H1 (cell line): Measurements from ENCODE around the gene SLC8A3. TPM values are rescaled to one million over a fixed set of nuclear protein-coding genes. Genes with fewer than 3 reads are reported as not detected.

Experiments
- CTCF ChIA-PET: fragments of 300-600 bp; sonication (Branson Sonifier 250); formaldehyde crosslinking; loops from one replicate; lab custom pipeline; 2021; ENCODE audit not compliant: partially characterized antibody; lab: Charles Lee
- POLR2A ChIA-PET: fragments of 300-600 bp; sonication (Branson Sonifier 250); formaldehyde crosslinking; loops from one replicate; lab custom pipeline; 2021; ENCODE audit warnings: inconsistent platforms; ENCODE audit not compliant: partially characterized antibody; lab: Charles Lee
- DNase-seq, 2 experiments: peaks; one replicate each; pipeline versions ENCODE4 v3.0.0 to v3.0.0-alpha.2; 2010 to 2022; ENCODE audit warnings: low spot score in 2 of 2, low read depth in 1 of 2, mixed read lengths in 1 of 2
- FAIRE-seq: peaks from 2 replicates; lab custom pipeline; 2011; peaks lifted over from hg19 to GRCh38; lab: Jason Lieb, UNC
- H2AFZ ChIP-seq: 2 replicates; pipeline ENCODE4 v1.8.1; 2012; ENCODE audit warnings: low read length, inconsistent platforms
- H2AK5ac ChIP-seq: 2 replicates; pipeline ENCODE4 v1.6.1; 2013; ENCODE audit warnings: low read depth, low read length
- H2BK120ac ChIP-seq: replicated peaks from 2 replicates; pipeline ENCODE3; 2013; ENCODE audit warnings: low read depth, low read length, inconsistent platforms
- H2BK12ac ChIP-seq: 2 replicates; pipeline ENCODE4 v1.6.1; 2013; ENCODE audit warnings: low read depth, low read length
- H2BK15ac ChIP-seq: 2 replicates; pipeline ENCODE4 v1.6.1; 2013; ENCODE audit warnings: low read length
- H2BK20ac ChIP-seq: 2 replicates; pipeline ENCODE4 v1.6.1; 2013; ENCODE audit warnings: low read length
- H2BK5ac ChIP-seq: 2 replicates; pipeline ENCODE4 v1.6.1; 2013; ENCODE audit warnings: low read depth, low read length
- H3K14ac ChIP-seq: 2 replicates; pipeline ENCODE4 v1.6.1; 2013; ENCODE audit warnings: inconsistent platforms; ENCODE audit not compliant: insufficient read length
- H3K18ac ChIP-seq: 2 replicates; pipeline ENCODE4 v1.6.1; 2013; ENCODE audit warnings: low read length; ENCODE audit errors: extremely low read depth
- H3K23ac ChIP-seq: 2 replicates; pipeline ENCODE4 v1.6.1; 2013; ENCODE audit warnings: inconsistent platforms; ENCODE audit not compliant: insufficient read length
- H3K23me2 ChIP-seq: 2 replicates; pipeline ENCODE4 v1.6.1; 2013; ENCODE audit warnings: low read depth, low read length
- H3K27ac ChIP-seq: 2 replicates; pipeline ENCODE4 v1.6.1; 2011; ENCODE audit warnings: low read depth, low read length, inconsistent platforms
- H3K27me3 ChIP-seq, 4 experiments: replicated peaks in 1 of 4; 1 replicate in 1 of 4; 2 replicates in 3 of 4; pipeline versions ENCODE4 v1.6.1 to v1.8.1; 2011 to 2013; ENCODE audit warnings: low read length in 3 of 4, mild to moderate bottlenecking in 3 of 4, inconsistent platforms in 2 of 4, mixed read lengths in 2 of 4, moderate library complexity in 1 of 4; ENCODE audit not compliant: control insufficient read depth in 3 of 4, insufficient read depth in 3 of 4; ENCODE audit errors: extremely low read depth in 1 of 4
- H3K36me3 ChIP-seq, 4 experiments: 2 replicates each; pipeline versions ENCODE4 v1.6.1 to v1.8.1; 2011 to 2013; ENCODE audit warnings: mild to moderate bottlenecking in 4 of 4, low read length in 3 of 4, moderate library complexity in 2 of 4, control low read depth in 1 of 4, inconsistent platforms in 1 of 4; ENCODE audit not compliant: insufficient read depth in 4 of 4, control insufficient read depth in 2 of 4
- H3K4ac ChIP-seq: replicated peaks from 2 replicates; pipeline ENCODE3; 2013; ENCODE audit warnings: low read length, low read depth, mixed read lengths, inconsistent platforms; ENCODE audit not compliant: insufficient read length
- H3K4me1 ChIP-seq, 4 experiments: replicated peaks in 1 of 4; 1 replicate in 1 of 4; 2 replicates in 3 of 4; pipeline versions ENCODE4 v1.6.1 to v1.8.1; 2011 to 2013; ENCODE audit warnings: low read length in 3 of 4, inconsistent platforms in 2 of 4, mixed read lengths in 1 of 4; ENCODE audit not compliant: insufficient read depth in 4 of 4, control insufficient read depth in 3 of 4
- H3K4me2 ChIP-seq, 2 experiments: 2 replicates each; pipeline versions ENCODE4 v1.6.1 to v1.8.1; 2011 to 2013; ENCODE audit warnings: low read depth in 2 of 2, low read length in 2 of 2, control low read depth in 1 of 2, inconsistent platforms in 1 of 2, mild to moderate bottlenecking in 1 of 2; ENCODE audit not compliant: insufficient read depth in 1 of 2
- H3K4me3 ChIP-seq, 4 experiments: fragments of 200-600, 300-600 bp in 1 of 4; sonication (generic), shearing (Covaris generic), sonication (Bioruptor Twin) in 1 of 4; 2 replicates each; pipeline versions ENCODE4 v1.5.1 to v1.8.1; 2011 to 2016; ENCODE audit warnings: low read length in 4 of 4, low read depth in 3 of 4, control low read depth in 2 of 4, inconsistent platforms in 2 of 4, mild to moderate bottlenecking in 2 of 4, mixed read lengths in 1 of 4, moderate library complexity in 1 of 4; ENCODE audit not compliant: insufficient read depth in 2 of 4; ENCODE audit errors: extremely low read depth in 1 of 4
- H3K56ac ChIP-seq: replicated peaks from 2 replicates; pipeline ENCODE3; 2013; ENCODE audit warnings: low read depth, mild to moderate bottlenecking, mixed read lengths, low read length, inconsistent platforms; ENCODE audit not compliant: insufficient read length
- H3K79me1 ChIP-seq: 2 replicates; pipeline ENCODE4 v1.6.1; 2013; ENCODE audit warnings: low read depth, low read length, control low read depth
- H3K79me2 ChIP-seq, 2 experiments: 2 replicates each; pipeline versions ENCODE4 v1.6.1 to v1.8.1; 2012 to 2013; ENCODE audit warnings: low read length in 2 of 2, mild to moderate bottlenecking in 2 of 2, inconsistent platforms in 1 of 2; ENCODE audit not compliant: insufficient read depth in 2 of 2, control insufficient read depth in 1 of 2
- H3K9ac ChIP-seq, 4 experiments: replicated peaks in 1 of 4; 1 replicate in 1 of 4; 2 replicates in 3 of 4; pipeline versions ENCODE4 v1.6.1 to v1.8.1; 2011 to 2013; ENCODE audit warnings: low read depth in 3 of 4, low read length in 3 of 4, control low read depth in 2 of 4, mild to moderate bottlenecking in 2 of 4, moderate library complexity in 2 of 4, inconsistent platforms in 1 of 4; ENCODE audit errors: extremely low read depth in 1 of 4
- H3K9me3 ChIP-seq, 2 experiments: 2 replicates each; pipeline versions ENCODE4 v1.6.1 to v1.8.1; 2012 to 2013; ENCODE audit warnings: mild to moderate bottlenecking in 2 of 2, moderate library complexity in 2 of 2, control low read depth in 1 of 2, inconsistent platforms in 1 of 2, low read depth in 1 of 2, low read length in 1 of 2, mixed read lengths in 1 of 2; ENCODE audit not compliant: insufficient read depth in 2 of 2
- H4K20me1 ChIP-seq, 2 experiments: replicated peaks in 1 of 2; 2 replicates each; pipeline versions ENCODE3 to v1.8.1; 2011 to 2013; ENCODE audit warnings: inconsistent platforms in 2 of 2, low read length in 2 of 2, mild to moderate bottlenecking in 1 of 2; ENCODE audit not compliant: insufficient read depth in 2 of 2, control insufficient read depth in 1 of 2
- H4K5ac ChIP-seq: 2 replicates; pipeline ENCODE4 v1.6.1; 2013; ENCODE audit warnings: low read length, low read depth, mixed read lengths, inconsistent platforms; ENCODE audit not compliant: insufficient read length
- H4K8ac ChIP-seq: 2 replicates; pipeline ENCODE4 v1.8.0; 2013; ENCODE audit warnings: mild to moderate bottlenecking, moderate library complexity, low read length, inconsistent platforms; ENCODE audit not compliant: insufficient read depth; ENCODE audit errors: extremely low read depth
- H4K91ac ChIP-seq: replicated peaks from 2 replicates; pipeline ENCODE3; 2013; ENCODE audit warnings: low read length, mixed read lengths, inconsistent platforms; ENCODE audit not compliant: insufficient read length
- CEBPB ChIP-seq: IDR thresholded peaks from 2 replicates; pipeline ENCODE4 v1.6.1; 2012; ENCODE audit warnings: low read depth, low read length
- E2F6 ChIP-seq: IDR thresholded peaks from 2 replicates; pipeline ENCODE4 v1.6.1; 2012; ENCODE audit warnings: inconsistent platforms
- MAX ChIP-seq: IDR thresholded peaks from 2 replicates; pipeline ENCODE4 v1.6.1; 2012; ENCODE audit warnings: inconsistent platforms
- WGBS, 2 experiments: shearing (Covaris generic) in 1 of 2; methylation state at CpG; one replicate each; pipeline versions ENCODE4 v1.1.6 to v1.1.7; 2013 to 2015; ENCODE audit warnings: low lambda C conversion rate in 2 of 2, mixed read lengths in 2 of 2, inconsistent platforms in 1 of 2, low coverage in 1 of 2, missing lambda C conversion rate in 1 of 2; ENCODE audit not compliant: insufficient replicate concordance in 2 of 2, insufficient coverage in 1 of 2, insufficient read length in 1 of 2; ENCODE audit errors: extremely low coverage in 1 of 2, missing lambda C conversion rate in 1 of 2; 5-methylcytosine and 5-hydroxymethylcytosine counted together
- polyA plus RNA-seq, 7 experiments: library from polyadenylated mRNA; depleted of rRNA in 3 of 7; stranded (reverse) in 5 of 7; unstranded in 2 of 7; fragments of >200 nt in 5 of 7; fragments of 200-250 nt in 2 of 7; gene quantifications; 1 replicate in 5 of 7; 2 replicates in 1 of 7; 4 replicates in 1 of 7; pipeline versions ENCODE4 v1.2.1 to v1.2.3, GENCODE V29; 2011 to 2013; ENCODE audit warnings: missing spikeins in 2 of 7, mixed read lengths in 2 of 7
- total RNA-seq: library from RNA; stranded (reverse); fragmentation: NEBNext Ultra II Directional; extraction: Animal tissue kit (Norgen Biotek cat#: 25700); gene quantifications from 2 replicates; pipeline ENCODE4 v1.2.1, GENCODE V29; 2021

The SLC8A3 gene
- total and polyA plus RNA-seq, 2 of the 8 experiments (the other 6 are each of a cell fraction or from before 2014, with no cell fraction given): 0.38 to 1.1 TPM

- Histone ChIP-seq H3K14ac (no peak overlapping the region), H3K4me3 (no peak overlapping the region), H3K9me3 (no peaks in the 10 kb centered on the region), H3K4ac (no peak overlapping the region), H3K79me1 (no peaks in the 10 kb centered on the region), H4K5ac (no peak overlapping the region), H2AFZ (0 out of 2 replicates have a peak overlapping the region, but pooled peaks have one; percentile 8), H3K23ac (no peak overlapping the region), H3K27me3 (no peaks in the 10 kb centered on the region), H2AK5ac (no peak overlapping the region), H2BK12ac (no peak overlapping the region), H3K23me2 (peaks cover 2% of the 10 kb centered on the region; the same call in 1 of the 2 replicates), H3K36me3 (no peaks in the 10 kb centered on the region; a peak in 1 of 8 replicates), H3K4me1 (no peaks in the 10 kb centered on the region; a peak in 1 of 7 replicates), H3K56ac (no peak overlapping the region), H4K8ac (0 out of 2 replicates have a peak overlapping the region, but pooled peaks have one; percentile 39), H2BK120ac (no peak overlapping the region), H3K27ac (no peak overlapping the region), H4K20me1 (no peaks in the 10 kb centered on the region), H3K18ac (no peak overlapping the region), H3K9ac (no peak overlapping the region), H2BK20ac (no peak overlapping the region), H3K4me2 (no peak overlapping the region), H2BK15ac (no peak overlapping the region), H4K91ac (no peak overlapping the region), H2BK5ac (no peak overlapping the region), H3K79me2 (no peaks in the 10 kb centered on the region)
- ChIA-PET POLR2A (interaction anchor here (0.6 to 0.7 kb wide), 2 partner anchors 88 to 199 kb away, joined by 3 read pairs; no protein-coding TSS in a partner anchor), CTCF (interaction anchor here (1.1 to 5.3 kb wide), 12 partner anchors 7 to 441 kb away, joined by 3 to 45 read pairs (median 4); partner anchors contain the start of gene SMOC1)
- TF ChIP-seq E2F6 (peak; percentile 62; the same call in 1 of the 2 replicates), CEBPB (no peak), MAX (0 out of 2 replicates have a peak, but pooled peaks have one; percentile 27)
- 79% methylated on average over 8 of the region's 8 CpGs; no CpG with 5 or more reads in 1 of the 2 experiments for WGBS, 2 experiments
- FAIRE-seq: no peak
- DNase-seq: no peak
These were observed 168.2 kb downstream of the SLC8A3 start for GRCh38 chr14:70020352-70021170.
